Mesodermal cell (in vitro differentiated cells): ENCODE results near the gene PCBD1.
"Not testable (repeated sequence)": the region's sequence is repeated elsewhere in the genome, so short reads cannot be mapped to it uniquely, and the experiment has no call there.

Experiments
- H3K27ac ChIP-seq: 2 replicates; pipeline ENCODE4 v1.7.0; 2013; ENCODE audit warnings: mild to moderate bottlenecking, low read depth, low read length, moderate library complexity; ENCODE audit not compliant: severe bottlenecking
- H3K36me3 ChIP-seq: 2 replicates; pipeline ENCODE4 v1.7.1; 2013; ENCODE audit warnings: mild to moderate bottlenecking, low read length, moderate library complexity; ENCODE audit not compliant: control insufficient read depth, insufficient read depth
- H3K4me1 ChIP-seq: one replicate; pipeline ENCODE4 v1.7.1; 2013; ENCODE audit warnings: mild to moderate bottlenecking, low read length; ENCODE audit not compliant: insufficient read depth, control insufficient read depth, poor library complexity, severe bottlenecking
- H3K4me3 ChIP-seq: 2 replicates; pipeline ENCODE4 v1.7.0; 2013; ENCODE audit warnings: low read length, control low read depth, mild to moderate bottlenecking; ENCODE audit not compliant: insufficient read depth, poor library complexity, severe bottlenecking; ENCODE audit errors: extremely low read depth
- H3K9me3 ChIP-seq: 2 replicates; pipeline ENCODE4 v1.7.1; 2013; ENCODE audit warnings: mild to moderate bottlenecking, low read length, moderate library complexity; ENCODE audit not compliant: control insufficient read depth
- WGBS, 2 experiments: methylation state at CpG; one replicate each; pipeline ENCODE4 v1.1.5; 2013; ENCODE audit warnings: missing lambda C conversion rate in 2 of 2; ENCODE audit not compliant: insufficient coverage in 2 of 2; 5-methylcytosine and 5-hydroxymethylcytosine counted together

PCBD1 gene

GRCh38 chr10:70928140-70928539, 39.8 kb upstream of the PCBD1 start:
- Histone ChIP-seq H3K9me3 (no peaks in the 10 kb centered on the region), H3K4me3 (no peak overlapping the region), H3K36me3 (no peaks in the 10 kb centered on the region), H3K27ac (no peak overlapping the region), H3K4me1 (no peaks in the 10 kb centered on the region)
- 77 to 79% methylated on average over 8 of the region's 8 CpGs for WGBS, 2 experiments

- Histone ChIP-seq H3K27ac (no peak overlapping the region), H3K36me3 (no peaks in the 10 kb centered on the region), H3K9me3 (no peaks in the 10 kb centered on the region), H3K4me3 (no peak overlapping the region), H3K4me1 (no peaks in the 10 kb centered on the region)
- WGBS, 2 experiments = 87 to 95% methylated on average over 9 of the region's 13 CpGs
These were observed 39.0 kb upstream of the PCBD1 start for GRCh38 chr10:70927189-70927943.

GRCh38 chr10:70926226-70927000, 38.0 kb upstream of the PCBD1 start:
- Histone ChIP-seq H3K36me3 (no peaks in the 10 kb centered on the region), H3K4me3 (no peak overlapping the region), H3K4me1 (no peaks in the 10 kb centered on the region), H3K27ac (no peak overlapping the region), H3K9me3 (no peaks in the 10 kb centered on the region)
- 89 to 94% methylated on average over 15 to 17 of the region's 18 CpGs for WGBS, 2 experiments

- no peaks in the 10 kb centered on the region for H3K4me1 ChIP-seq
- no peak overlapping the region for H3K4me3 ChIP-seq
- H3K27ac ChIP-seq = no peak overlapping the region
- 21 to 36% methylated on average over 18 of the region's 22 CpGs for WGBS, 2 experiments
- no peaks in the 10 kb centered on the region for H3K36me3 ChIP-seq
- H3K9me3 ChIP-seq = no peaks in the 10 kb centered on the region
These were observed 37.2 kb upstream of the PCBD1 start for GRCh38 chr10:70925377-70926225.

- Histone ChIP-seq H3K4me1 (no peaks in the 10 kb centered on the region), H3K36me3 (no peaks in the 10 kb centered on the region), H3K27ac (no peak overlapping the region), H3K4me3 (no peak overlapping the region), H3K9me3 (no peaks in the 10 kb centered on the region)
- 96% methylated on average over 6 to 8 of the region's 8 CpGs for WGBS, 2 experiments
These were observed 35.3 kb upstream of the PCBD1 start for GRCh38 chr10:70923696-70924095.

GRCh38 chr10:70921285-70921684, 32.9 kb upstream of the PCBD1 start:
- WGBS, 2 experiments = 67% methylated on average over 1 of the region's 1 CpG; no CpG with 5 or more reads in 1 of the 2 experiments
- H3K27ac ChIP-seq = no peak overlapping the region
- no peak overlapping the region for H3K4me3 ChIP-seq
- H3K4me1 ChIP-seq = no peaks in the 10 kb centered on the region
- H3K36me3 ChIP-seq = no peaks in the 10 kb centered on the region
- H3K9me3 ChIP-seq = no peaks in the 10 kb centered on the region

- H3K4me1 ChIP-seq = no peaks in the 10 kb centered on the region
- H3K9me3 ChIP-seq = no peaks in the 10 kb centered on the region
- H3K4me3 ChIP-seq = no peak overlapping the region
- WGBS, 2 experiments = 40 to 100% methylated on average over 1 to 2 of the region's 4 CpGs
- H3K36me3 ChIP-seq = no peaks in the 10 kb centered on the region
- no peak overlapping the region for H3K27ac ChIP-seq
These were observed 32.2 kb upstream of the PCBD1 start for GRCh38 chr10:70920519-70920918.

GRCh38 chr10:70919906-70920305, 31.5 kb upstream of the PCBD1 start:
- WGBS, 2 experiments = 84 to 91% methylated on average over 5 to 8 of the region's 10 CpGs
- not testable (repeated sequence) for H3K4me1 ChIP-seq, H3K27ac ChIP-seq, H3K4me3 ChIP-seq, H3K36me3 ChIP-seq, H3K9me3 ChIP-seq

- no peaks in the 10 kb centered on the region for H3K9me3 ChIP-seq
- no peak overlapping the region for H3K4me3 ChIP-seq
- WGBS, 2 experiments = 85 to 86% methylated on average over 10 to 20 of the region's 22 CpGs
- H3K36me3 ChIP-seq = no peaks in the 10 kb centered on the region
- no peak overlapping the region for H3K27ac ChIP-seq
- no peaks in the 10 kb centered on the region for H3K4me1 ChIP-seq
These were observed 30.6 kb upstream of the PCBD1 start for GRCh38 chr10:70918851-70919530.

- 86 to 95% methylated on average over 8 to 9 of the region's 10 CpGs for WGBS, 2 experiments
- Histone ChIP-seq H3K9me3 (no peaks in the 10 kb centered on the region), H3K36me3 (no peaks in the 10 kb centered on the region), H3K4me1 (no peaks in the 10 kb centered on the region), H3K4me3 (no peak overlapping the region), H3K27ac (no peak overlapping the region)
These were observed 29.3 kb upstream of the PCBD1 start for GRCh38 chr10:70917635-70918034.
